ENCODE data around the gene ASB11.

GRCh38 chrX:15236146-15236545 is 79.3 kb downstream of the ASB11 start:
- TF ChIP-seq SP1 (IDR thresholded peaks at IDR 0.05; ENCODE audit: low read depth, low read length) (no peak), POLR2A (IDR thresholded peaks at IDR 0.05; ENCODE audit: low read depth, low read length) (no peak), POLR2AphosphoS5 (IDR thresholded peaks at IDR 0.05; ENCODE audit: low read length) (no peak), CEBPB (IDR thresholded peaks at IDR 0.05; ENCODE audit: borderline replicate concordance in 1 of 2, low read depth in 2 of 2, low read length in 2 of 2) (no peak), SRF (IDR thresholded peaks at IDR 0.05; ENCODE audit: low read depth in 2 of 2, low read length in 2 of 2) (no peak), TAF1 (IDR thresholded peaks at IDR 0.05; ENCODE audit: borderline replicate concordance, low read depth, low read length) (no peak), BCL11A (IDR thresholded peaks at IDR 0.05; ENCODE audit: low read depth, low read length) (no peak), SPI1 (IDR thresholded peaks at IDR 0.05; ENCODE audit: borderline replicate concordance, insufficient read depth, low read depth, low read length) (no peak), RAD21 (IDR thresholded peaks at IDR 0.05; ENCODE audit: insufficient read depth, low read depth, low read length) (no peak)

Data from GM12878 (cell line).